Stimulated activated CD8-positive, alpha-beta memory T cell treated with anti-CD3 and anti-CD28 coated beads, Interleukin-4, amount 100 ng/mL, for 48 hours (primary cell): ENCODE results near the gene ACAP3.
A peak's percentile ranks its signal among the peaks of the same experiment; 100 is the strongest.

Experiments used
- DNase-seq: peaks from one replicate; pipeline ENCODE4 v3.0.0-alpha.2; 2020

Gene ACAP3, protein sequence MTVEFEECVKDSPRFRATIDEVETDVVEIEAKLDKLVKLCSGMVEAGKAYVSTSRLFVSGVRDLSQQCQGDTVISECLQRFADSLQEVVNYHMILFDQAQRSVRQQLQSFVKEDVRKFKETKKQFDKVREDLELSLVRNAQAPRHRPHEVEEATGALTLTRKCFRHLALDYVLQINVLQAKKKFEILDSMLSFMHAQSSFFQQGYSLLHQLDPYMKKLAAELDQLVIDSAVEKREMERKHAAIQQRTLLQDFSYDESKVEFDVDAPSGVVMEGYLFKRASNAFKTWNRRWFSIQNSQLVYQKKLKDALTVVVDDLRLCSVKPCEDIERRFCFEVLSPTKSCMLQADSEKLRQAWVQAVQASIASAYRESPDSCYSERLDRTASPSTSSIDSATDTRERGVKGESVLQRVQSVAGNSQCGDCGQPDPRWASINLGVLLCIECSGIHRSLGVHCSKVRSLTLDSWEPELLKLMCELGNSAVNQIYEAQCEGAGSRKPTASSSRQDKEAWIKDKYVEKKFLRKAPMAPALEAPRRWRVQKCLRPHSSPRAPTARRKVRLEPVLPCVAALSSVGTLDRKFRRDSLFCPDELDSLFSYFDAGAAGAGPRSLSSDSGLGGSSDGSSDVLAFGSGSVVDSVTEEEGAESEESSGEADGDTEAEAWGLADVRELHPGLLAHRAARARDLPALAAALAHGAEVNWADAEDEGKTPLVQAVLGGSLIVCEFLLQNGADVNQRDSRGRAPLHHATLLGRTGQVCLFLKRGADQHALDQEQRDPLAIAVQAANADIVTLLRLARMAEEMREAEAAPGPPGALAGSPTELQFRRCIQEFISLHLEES

DNA sequence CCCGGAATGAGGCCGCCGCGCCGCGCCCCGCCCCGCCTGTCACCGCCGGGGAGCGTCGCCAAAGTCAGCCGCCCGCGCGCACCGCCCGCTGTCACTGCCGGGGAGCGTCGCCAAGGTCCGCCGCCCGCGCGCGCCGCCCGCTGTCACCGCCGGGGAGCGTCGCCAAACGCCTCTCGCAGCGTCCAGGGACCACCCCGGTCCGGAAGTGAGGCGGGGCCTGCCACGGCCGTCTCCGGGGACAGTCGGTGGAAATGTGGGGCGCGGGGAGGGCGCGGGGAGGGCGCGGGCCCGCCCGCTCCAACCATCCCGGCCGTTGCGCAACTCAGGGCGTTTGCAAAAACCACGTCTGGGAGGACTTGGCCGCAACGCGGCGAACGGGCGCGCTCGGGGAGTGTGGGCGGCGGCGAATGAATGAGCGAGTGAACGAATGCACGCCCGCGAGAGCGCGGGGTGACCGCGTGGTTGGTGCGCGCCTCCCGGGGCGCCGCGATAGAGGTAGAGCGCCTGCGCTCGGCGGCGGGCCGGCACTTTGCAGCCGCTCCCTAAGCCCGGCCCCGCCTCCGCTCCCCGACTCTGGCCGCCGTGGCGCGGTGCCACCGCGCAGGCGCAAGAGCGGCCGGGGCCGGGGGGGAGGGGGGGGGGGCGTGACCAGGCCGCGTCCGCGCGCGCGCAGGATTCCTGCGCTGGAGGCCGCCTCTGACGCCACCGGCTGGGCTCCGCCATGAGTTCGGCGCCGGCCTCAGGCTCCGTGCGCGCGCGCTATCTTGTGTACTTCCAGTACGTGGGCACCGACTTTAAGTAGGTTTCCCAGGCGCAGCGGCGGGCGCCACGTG, at the start of gene ACAP3, which contains the start of gene PUSL1:
Gene ACAP3, minus strand, starts transcription at position 8 of the 833 bp plus-strand sequence. CDS start 115 bp downstream, outside the sequence.
Gene PUSL1, plus strand, starts transcription at position 675 of the 833 bp plus-strand sequence. Its CDS starts 47 bp downstream, at position 722.
- peak; percentile 88 for DNase-seq

DNA sequence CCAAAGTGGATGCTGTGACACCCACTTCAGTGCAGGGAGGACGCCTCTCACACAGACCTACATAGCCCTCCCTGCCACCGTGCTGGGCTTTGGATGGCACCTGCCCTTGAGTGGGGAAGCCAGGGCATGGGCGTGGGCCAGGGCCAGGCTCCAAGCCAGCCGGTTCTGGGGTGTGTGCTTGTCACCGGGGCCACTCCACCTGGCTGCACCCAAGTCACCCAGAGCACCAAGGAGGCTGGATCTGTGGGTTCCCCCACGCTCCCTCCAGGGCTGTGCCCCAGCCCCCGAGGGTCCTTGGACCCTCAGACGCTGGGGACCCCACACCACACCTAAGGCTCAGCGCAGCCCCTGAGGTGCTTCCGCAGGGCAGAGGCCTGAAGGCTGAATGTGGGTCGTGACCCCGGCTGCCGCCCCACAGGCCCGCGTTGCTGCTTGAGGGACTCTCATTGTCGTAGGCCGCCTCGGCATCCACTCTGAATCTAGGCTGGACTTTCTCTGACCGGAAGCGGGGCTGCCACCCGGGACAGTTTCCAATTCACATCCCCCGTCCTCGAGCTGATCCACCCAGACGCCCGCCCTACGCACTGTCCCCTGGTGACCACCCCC, 49.2 kb upstream of the ACAP3 start:
- DNase-seq = no peak

DNA sequence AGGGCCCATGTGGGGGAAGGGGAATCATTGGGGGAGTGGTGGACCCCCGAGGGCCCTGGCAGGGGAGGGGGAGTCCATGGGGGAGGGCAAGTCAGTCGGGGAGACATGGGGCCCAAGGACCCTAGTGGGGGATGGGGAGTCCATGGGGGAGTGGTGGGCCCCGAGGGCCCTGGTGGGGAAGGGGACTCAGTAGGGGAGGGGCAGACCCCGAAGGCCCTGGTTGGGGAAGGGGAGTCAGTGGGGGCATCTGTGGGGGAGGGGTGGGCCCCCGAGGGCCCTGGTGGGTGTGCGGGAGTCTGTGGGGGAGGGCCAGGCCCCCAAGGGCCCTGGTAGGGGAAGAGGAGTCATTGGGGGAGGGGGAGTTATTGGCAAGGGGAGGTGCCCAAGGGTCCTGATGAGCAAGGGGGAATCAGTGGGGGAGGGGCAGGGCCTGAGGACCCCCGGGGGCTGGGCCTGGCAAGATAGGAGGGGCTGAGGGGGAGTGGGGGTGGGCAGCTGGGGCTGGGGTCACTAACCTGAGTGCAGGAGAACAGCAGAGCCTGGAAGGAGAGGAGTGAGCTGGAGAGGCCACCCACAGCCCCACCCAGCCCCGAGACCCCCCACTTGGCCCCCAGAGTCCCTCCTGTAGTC, 48.6 kb upstream of the ACAP3 start:
- DNase-seq = no peak

- DNase-seq = no peak
Measured at GRCh38 chr1:1355416-1355815, 47.7 kb upstream of the ACAP3 start.

GRCh38 chr1:1354271-1355247, 46.8 kb upstream of the ACAP3 start:
- no peak for DNase-seq

DNA sequence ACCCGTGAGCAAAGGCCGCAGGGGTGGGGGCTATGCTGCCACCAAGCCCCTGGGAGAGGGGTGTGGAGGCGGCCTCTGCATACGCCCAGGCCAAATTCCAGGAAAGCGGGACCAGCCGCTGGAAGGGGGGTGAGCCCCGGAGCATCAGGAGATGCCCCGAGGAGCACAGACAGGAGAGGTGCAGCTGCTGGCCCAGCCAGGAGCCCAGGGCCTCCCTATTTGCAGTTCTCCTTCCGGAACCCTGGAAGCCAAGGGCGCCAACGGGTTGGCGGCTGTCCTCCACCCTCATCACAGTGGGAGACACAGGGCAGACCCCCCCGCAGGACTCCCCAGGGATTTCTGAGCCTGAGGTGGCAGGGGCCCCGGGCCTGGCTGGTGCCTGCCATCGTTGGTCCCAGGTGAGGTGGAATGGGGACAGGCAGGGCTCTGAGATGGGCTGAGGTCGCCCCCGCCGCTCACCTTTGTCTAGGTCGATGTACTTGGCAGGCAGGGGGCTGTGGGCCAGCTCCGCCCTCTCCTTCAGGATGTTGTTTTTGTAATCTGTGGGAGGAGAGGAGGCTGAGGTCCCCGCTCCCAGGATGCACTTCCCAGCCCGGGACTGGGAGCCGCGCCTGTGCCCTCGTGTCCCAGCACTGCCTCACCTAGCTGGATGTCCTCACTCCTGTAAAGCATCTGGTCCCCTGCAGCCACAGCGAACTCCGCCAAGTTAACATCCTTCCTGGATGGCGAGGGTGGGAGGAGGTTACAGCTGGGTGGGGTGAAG, 45.8 kb upstream of the ACAP3 start:
- DNase-seq = no peak

GRCh38 chr1:1352786-1353388, 45.2 kb upstream of the ACAP3 start:
- no peak for DNase-seq

DNA sequence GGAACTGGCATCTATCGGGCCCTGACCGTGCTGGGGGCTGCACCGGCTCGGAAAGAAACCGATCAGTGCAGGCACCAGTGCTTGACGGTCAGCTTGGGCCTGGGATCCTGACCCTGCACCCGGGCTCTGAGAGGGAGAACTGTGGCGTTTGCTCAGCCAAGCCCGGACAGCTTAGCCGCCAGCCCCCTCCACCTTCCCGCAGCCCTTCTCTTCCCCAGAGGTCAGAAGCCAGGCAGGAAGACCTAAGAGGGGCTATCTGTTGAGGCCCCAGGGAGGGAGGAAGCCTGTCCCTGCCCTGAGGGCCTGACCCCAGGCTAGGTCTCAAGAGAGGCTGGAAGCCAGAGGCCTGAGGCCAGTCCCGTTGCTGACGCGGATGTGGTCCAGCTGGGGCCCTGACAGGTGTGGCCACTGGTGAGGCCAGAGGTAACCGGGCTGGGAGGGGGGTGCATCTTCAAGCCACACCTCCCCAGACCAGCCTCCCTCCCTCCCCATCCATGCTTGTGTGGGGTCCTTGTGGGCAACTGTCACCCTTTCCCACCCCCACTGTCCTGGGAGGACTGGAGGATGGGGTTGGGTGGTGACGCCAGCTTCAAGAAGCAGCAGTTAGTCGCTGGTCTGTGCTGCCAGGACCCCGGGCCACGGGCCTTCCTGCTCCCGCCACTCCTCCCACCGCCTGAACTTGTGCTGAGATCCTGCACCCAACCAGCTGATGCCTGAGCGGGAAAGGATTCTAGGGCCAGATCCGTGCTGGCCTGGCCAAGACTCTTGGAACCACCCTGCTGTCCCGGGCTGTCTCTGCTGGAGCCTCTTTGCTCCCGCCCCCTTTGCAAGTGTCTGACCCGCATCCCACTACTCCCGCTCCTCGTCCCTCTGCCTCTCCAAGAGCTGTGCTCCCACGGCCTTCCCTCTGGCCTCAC, 44.0 kb upstream of the ACAP3 start:
- no peak for DNase-seq

DNA sequence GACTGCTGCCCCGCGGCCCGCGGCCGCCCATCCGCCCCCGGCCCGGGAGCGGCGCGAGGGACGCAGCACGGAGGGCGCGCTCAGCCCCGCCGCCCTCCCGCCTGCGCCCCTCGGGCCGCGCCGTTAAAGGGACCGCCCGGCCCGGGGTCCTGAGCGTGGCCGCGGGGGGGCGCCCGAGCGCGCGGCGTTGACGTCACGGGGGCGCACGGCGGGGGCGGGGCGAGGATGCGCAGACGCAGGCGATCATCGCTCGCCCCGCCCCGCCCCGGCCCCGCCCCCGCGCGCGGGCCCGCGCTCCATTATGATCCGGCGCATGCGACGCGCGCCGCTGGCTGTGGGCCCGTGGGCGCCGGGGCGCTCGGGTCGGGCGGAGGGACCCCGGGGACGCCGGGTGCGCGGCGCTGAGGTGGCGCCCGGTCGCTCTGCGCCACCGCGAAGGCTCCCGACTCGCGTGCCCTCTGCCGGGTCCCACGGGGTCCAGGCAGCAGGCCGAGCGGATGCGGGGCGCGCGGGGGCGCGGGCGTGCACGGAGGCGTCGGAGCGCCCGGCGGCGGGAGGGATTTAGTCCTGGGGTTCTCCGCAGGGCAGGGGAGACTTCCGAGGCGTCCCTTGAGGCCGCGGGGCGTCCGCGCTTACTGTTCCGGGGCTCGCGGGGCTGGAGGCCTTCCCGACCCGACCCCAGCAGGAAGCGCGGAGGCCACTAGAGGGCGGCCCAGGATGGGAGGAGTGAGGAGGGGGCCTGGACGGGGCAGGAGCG, 41.7 kb upstream of the ACAP3 start, which contains the start of gene DVL1:
Gene DVL1, minus strand, starts transcription at position 163 of the 757 bp plus-strand sequence. CDS start 353 bp downstream, outside the sequence.
- DNase-seq = peak; percentile 77

- no peak for DNase-seq
Measured at GRCh38 chr1:1348420-1349255, 40.9 kb upstream of the ACAP3 start.

DNA sequence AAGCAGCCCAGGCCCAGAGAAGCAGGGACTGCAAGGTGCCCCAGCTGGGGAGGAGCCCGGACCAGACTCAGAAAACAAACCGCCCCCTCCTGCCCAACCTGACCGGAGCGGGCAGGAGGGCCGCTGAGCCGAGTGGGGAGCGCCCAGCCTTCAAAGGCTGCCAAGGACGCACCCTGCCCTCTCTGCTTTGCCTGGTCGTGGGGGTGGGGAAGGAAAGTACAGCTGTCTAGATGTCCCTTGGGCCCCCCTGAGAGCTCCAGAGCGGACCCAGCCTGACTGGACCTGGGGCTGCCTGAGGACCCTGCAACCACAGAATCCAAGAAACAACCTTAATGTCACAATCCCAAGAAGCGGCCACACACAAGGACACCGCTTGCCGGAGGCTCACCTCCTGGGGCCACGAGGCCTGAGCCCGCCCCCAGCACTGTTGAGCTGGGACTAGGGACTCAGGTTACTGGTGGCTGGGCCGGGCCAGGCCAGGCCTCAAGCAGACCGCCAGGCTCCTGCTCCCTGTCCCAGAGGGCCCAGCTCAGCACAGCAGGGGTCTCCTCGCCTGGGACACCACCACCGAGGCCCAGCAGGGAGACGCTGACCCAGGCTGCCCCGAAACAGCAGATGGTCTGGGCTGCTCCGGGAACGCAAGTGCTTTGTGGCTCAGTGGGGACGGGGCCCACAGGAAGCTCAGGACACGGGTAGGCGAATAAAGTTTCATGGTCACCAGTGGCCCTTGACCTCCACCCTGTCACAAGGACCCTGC, 40.1 kb upstream of the ACAP3 start:
- DNase-seq = no peak

DNA sequence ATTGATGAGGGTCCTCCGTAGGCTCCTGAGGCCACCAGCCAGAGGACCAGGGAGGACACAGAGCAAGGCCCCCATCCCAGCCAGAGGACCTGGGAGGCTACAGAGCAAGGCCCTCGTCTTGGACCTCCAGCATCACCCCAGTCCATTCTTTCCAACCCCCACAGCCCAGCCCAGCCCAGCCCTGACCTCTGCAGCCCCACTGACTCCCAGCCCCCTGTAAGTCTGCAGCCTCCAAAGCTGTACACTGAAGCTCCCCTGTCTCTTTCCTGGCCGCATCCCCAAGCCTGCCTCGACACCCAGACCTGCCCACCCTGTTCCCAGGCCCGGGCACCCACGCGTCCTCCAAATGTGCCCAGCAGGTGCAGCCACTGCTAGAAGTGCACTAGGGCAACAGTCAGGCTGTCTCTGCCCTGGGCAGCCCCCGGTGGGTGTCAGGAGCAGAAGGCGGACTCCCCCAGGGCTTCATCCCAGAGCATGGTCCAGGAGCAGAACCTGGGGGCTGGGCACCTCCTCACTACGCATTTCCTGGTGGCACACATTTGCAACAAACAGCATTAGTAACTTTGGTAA, 39.4 kb upstream of the ACAP3 start:
- DNase-seq = no peak

DNA sequence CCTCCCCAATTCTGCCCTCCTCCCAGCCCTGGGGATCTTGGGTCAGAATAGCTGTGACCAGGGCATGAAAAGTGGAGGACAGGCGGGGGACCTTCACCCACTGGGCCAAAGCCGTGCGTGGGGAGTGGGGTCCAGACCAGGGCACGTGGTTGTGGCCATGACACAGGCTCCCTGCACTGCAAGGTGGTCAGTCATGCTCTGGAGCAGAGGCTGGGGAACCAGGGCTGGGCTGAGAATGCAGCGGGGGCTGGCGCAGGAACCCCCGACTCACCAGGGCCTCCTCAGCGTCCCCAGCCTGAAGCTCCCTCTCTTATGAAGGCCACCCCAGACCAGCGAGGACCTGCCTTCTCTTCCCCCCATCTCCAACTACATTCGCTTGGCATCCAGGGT, 38.8 kb upstream of the ACAP3 start:
- DNase-seq = no peak

DNA sequence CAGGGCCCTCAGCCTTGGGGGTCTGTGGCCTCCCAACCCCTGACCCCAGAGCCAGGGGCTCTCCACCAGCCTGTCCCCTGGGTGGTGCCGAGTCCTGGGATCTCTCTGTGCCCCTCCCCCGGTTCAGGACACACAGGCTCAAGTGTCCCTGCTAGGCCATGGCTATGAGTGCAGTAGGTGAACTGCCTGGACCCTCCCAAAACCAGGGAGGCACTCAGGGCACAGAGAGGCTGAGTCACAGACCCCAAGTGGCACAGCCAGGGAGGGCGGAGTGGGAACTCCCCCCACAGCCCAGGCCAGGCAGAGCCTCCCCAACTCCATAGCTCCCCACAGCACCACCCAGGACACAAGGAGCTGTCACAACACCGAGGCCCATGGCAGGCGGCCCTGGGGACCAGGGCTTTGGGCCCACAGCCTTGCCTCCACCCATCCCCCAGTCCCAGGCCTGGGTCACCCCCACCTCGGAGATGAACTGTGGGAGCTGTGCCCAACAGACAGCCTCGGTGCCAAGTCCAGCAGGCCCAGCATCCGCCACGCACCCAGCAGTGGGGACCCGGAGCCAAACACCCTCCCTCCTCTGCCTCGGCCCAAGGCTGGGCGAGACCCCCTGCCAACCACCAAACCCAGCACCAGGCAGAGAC, 38.2 kb upstream of the ACAP3 start:
- DNase-seq = no peak

- DNase-seq = no peak
Measured at GRCh38 chr1:1345384-1345783, 37.7 kb upstream of the ACAP3 start.
